ENCODE data around the gene LZTS3. TPM values are rescaled to one million over a fixed set of nuclear protein-coding genes. Genes with fewer than 3 reads are reported as not detected.
A peak's percentile ranks its signal among the peaks of the same experiment; 100 is the strongest.

Gene LZTS3
- total and polyA plus RNA-seq, 2 of the 13 experiments (the other 11 are each of a cell fraction or from before 2014, with no cell fraction given), result 10.1 to 31.3 TPM

GRCh38 chr20:3173610-3174441 is 477 bp upstream of the LZTS3 start (continued):
- peak; percentile 83 for TF ChIP-seq PRDM10 (CRISPR knock-in tag; IDR thresholded peaks at IDR 0.05; ENCODE audit: low read depth)
- TF ChIP-seq ZSCAN9 (CRISPR knock-in tag; IDR thresholded peaks at IDR 0.05; ENCODE audit: borderline replicate concordance), result peak; percentile 38; the same call in 1 of the 2 replicates
- TF ChIP-seq TRAFD1 (CRISPR knock-in tag; IDR thresholded peaks at IDR 0.05; ENCODE audit: borderline replicate concordance), result no peak; the same call in 1 of the 2 replicates
- TF ChIP-seq TOPORS (CRISPR knock-in tag; IDR thresholded peaks at IDR 0.05), result peak; percentile 88
- peak; percentile 87 for TF ChIP-seq ZNF724P (CRISPR knock-in tag; IDR thresholded peaks at IDR 0.05; ENCODE audit: borderline replicate concordance)
- peak; percentile 92 for TF ChIP-seq RXRA (CRISPR knock-in tag; IDR thresholded peaks at IDR 0.05)
- no peak for TF ChIP-seq GLMP (CRISPR knock-in tag; IDR thresholded peaks at IDR 0.05; ENCODE audit: borderline replicate concordance)
- TF ChIP-seq HNF4A (CRISPR knock-in tag; IDR thresholded peaks at IDR 0.05), result peak; percentile 89
- TF ChIP-seq ZNF335 (CRISPR knock-in tag; IDR thresholded peaks at IDR 0.05), result peak; percentile 74; the same call in 1 of the 2 replicates
- peak; percentile 26; the same call in 1 of the 2 replicates for TF ChIP-seq PREB (CRISPR knock-in tag; IDR thresholded peaks at IDR 0.05)
- TF ChIP-seq IRF1 (CRISPR knock-in tag; IDR thresholded peaks at IDR 0.05; ENCODE audit: low read depth), result peak; percentile 90; the same call in 1 of the 2 replicates
- TF ChIP-seq ATF7 (IDR thresholded peaks at IDR 0.05), result no peak
- peak; percentile 75 for TF ChIP-seq ATF7 (CRISPR knock-in tag; IDR thresholded peaks at IDR 0.05)
- TF ChIP-seq ZNF160 (CRISPR knock-in tag; IDR thresholded peaks at IDR 0.05), result peak; percentile 19; the same call in 1 of the 2 replicates
- TF ChIP-seq POLR2G (IDR thresholded peaks at IDR 0.05; ENCODE audit: low read depth, low read length), result peak; percentile 82
- peak; percentile 85 for TF ChIP-seq DRAP1 (CRISPR knock-in tag; IDR thresholded peaks at IDR 0.05)
- peak; percentile 59; the same call in 1 of the 2 replicates for TF ChIP-seq TSC22D2 (CRISPR knock-in tag; IDR thresholded peaks at IDR 0.05; ENCODE audit: borderline replicate concordance)
- no peak; the same call in 1 of the 2 replicates for TF ChIP-seq CREB3 (CRISPR knock-in tag; IDR thresholded peaks at IDR 0.05)
